ENCODE data around the gene HNRNPK.

GRCh38 chr9:83969602-83970001 is 10.4 kb downstream of the HNRNPK start:
- TF ChIP-seq CTCF (IDR thresholded peaks at IDR 0.05) (no peak), ZNF317 (CRISPR knock-in tag; IDR thresholded peaks at IDR 0.05; ENCODE audit: borderline replicate concordance, low read depth) (no peak)
